ENCODE data around the gene NOL9.
"Not testable (repeated sequence)": the region's sequence is repeated elsewhere in the genome, so short reads cannot be mapped to it uniquely, and the experiment has no call there.

The NOL9 gene

GRCh38 chr1:6505367-6506209 lies 48.7 kb downstream of the NOL9 start:
- DNase-seq (ENCODE audit: low read depth in 1 of 2, low spot score in 1 of 2) = no peak

- DNase-seq (ENCODE audit: low read depth in 1 of 2, low spot score in 1 of 2) = no peak
Observed at GRCh38 chr1:6504887-6505286, 49.4 kb downstream of the NOL9 start.

GRCh38 chr1:6503884-6504602 lies 50.3 kb downstream of the NOL9 start:
- DNase-seq (ENCODE audit: low read depth in 1 of 2, low spot score in 1 of 2) = no peak

- no peak for DNase-seq (ENCODE audit: low read depth in 1 of 2, low spot score in 1 of 2)
Observed at GRCh38 chr1:6502000-6502891, 52.1 kb downstream of the NOL9 start.

- no peak for DNase-seq (ENCODE audit: low read depth in 1 of 2, low spot score in 1 of 2)
Observed at GRCh38 chr1:6501279-6501813, 53.0 kb downstream of the NOL9 start.

GRCh38 chr1:6500544-6501278 lies 53.6 kb downstream of the NOL9 start:
- DNase-seq (ENCODE audit: low read depth in 1 of 2, low spot score in 1 of 2) = no peak

GRCh38 chr1:6499296-6499695 lies 55.0 kb downstream of the NOL9 start:
- no peak for DNase-seq (ENCODE audit: low read depth in 1 of 2, low spot score in 1 of 2)

GRCh38 chr1:6498576-6499111 lies 55.7 kb downstream of the NOL9 start:
- DNase-seq (ENCODE audit: low read depth in 1 of 2, low spot score in 1 of 2) = no peak

GRCh38 chr1:6497867-6498575 lies 56.3 kb downstream of the NOL9 start:
- DNase-seq (ENCODE audit: low read depth in 1 of 2, low spot score in 1 of 2) = no peak

- peak; percentile 23 to 38 for DNase-seq (ENCODE audit: low read depth in 1 of 2, low spot score in 1 of 2)
Observed at GRCh38 chr1:6497215-6497866, 57.0 kb downstream of the NOL9 start.

- no peak for DNase-seq (ENCODE audit: low read depth in 1 of 2, low spot score in 1 of 2)
Observed at GRCh38 chr1:6496890-6497214, 57.5 kb downstream of the NOL9 start.

GRCh38 chr1:6496365-6496721 lies 58.0 kb downstream of the NOL9 start:
- no peak for DNase-seq (ENCODE audit: low read depth in 1 of 2, low spot score in 1 of 2)

- no peak for DNase-seq (ENCODE audit: low read depth in 1 of 2, low spot score in 1 of 2)
Observed at GRCh38 chr1:6495540-6496364, 58.6 kb downstream of the NOL9 start.

GRCh38 chr1:6495041-6495441 lies 59.3 kb downstream of the NOL9 start:
- DNase-seq (ENCODE audit: low read depth in 1 of 2, low spot score in 1 of 2) = no peak

GRCh38 chr1:6494627-6495026 lies 59.7 kb downstream of the NOL9 start:
- DNase-seq (ENCODE audit: low read depth in 1 of 2, low spot score in 1 of 2) = no peak

- DNase-seq (ENCODE audit: low read depth in 1 of 2, low spot score in 1 of 2) = not testable (repeated sequence)
Observed at GRCh38 chr1:6493834-6494223, 60.5 kb downstream of the NOL9 start.

GRCh38 chr1:6491966-6492365 lies 62.3 kb downstream of the NOL9 start:
- DNase-seq (ENCODE audit: low read depth in 1 of 2, low spot score in 1 of 2) = no peak

- DNase-seq (ENCODE audit: low read depth in 1 of 2, low spot score in 1 of 2) = no peak
Observed at GRCh38 chr1:6491480-6491962, 62.8 kb downstream of the NOL9 start, which contains the start of gene PLEKHG5. PLEKHG5 (minus strand) TSS chr1:6491667; CDS start chr1:6477571, 14,096 bp downstream.
